22Rv1 (cell line): Measurements from ENCODE around the gene VAPB.

Experiments used
- H3K27ac ChIP-seq: fragments of 450-650 bp; 2 replicates; pipeline ENCODE4 v1.5.1; 2017
- ZFX ChIP-seq: fragments of 450-650 bp; IDR thresholded peaks from 2 replicates; pipeline ENCODE4 v1.6.1; 2017; ENCODE audit warnings: antibody characterized with exemption, borderline replicate concordance
- TF ChIP-seq, protein P1 (sequence below): fragments of 450-650 bp; IDR thresholded peaks from 2 replicates; pipeline ENCODE4 v1.5.1; 2017; ENCODE audit warnings: mild to moderate bottlenecking

VAPB gene

DNA sequence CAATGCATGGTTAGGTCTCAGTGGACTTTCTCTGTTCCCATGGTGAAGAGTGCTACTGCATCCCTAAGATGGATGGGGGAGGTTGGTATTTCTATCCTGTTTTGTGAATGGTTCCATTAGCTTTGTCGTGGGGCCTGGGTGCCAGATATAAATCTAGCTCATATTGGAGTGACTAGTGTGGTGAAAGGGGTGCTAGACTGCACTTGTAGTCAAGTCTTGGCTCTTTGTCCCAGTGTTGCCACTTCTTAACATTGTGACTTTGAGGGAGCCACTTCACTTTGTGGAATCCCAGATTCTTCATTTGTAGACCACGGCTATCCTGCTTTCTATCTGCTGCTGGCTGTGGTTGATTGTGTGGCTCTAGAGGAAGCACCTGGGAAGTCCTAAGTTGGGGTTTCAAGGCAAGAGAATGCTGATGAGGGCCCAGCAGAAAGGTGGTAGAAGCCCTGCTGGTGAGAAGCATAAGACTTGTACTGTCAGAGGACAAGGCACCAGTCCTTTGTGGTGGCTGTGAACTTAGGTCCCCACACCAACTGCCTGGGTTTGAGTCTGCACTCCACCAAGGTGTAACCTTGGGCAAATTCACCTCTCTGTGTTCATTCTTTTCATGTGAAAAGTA, 44.1 kb downstream of the VAPB start:
- no peak for TF ChIP-seq ZFX
- TF ChIP-seq, protein P1, sequence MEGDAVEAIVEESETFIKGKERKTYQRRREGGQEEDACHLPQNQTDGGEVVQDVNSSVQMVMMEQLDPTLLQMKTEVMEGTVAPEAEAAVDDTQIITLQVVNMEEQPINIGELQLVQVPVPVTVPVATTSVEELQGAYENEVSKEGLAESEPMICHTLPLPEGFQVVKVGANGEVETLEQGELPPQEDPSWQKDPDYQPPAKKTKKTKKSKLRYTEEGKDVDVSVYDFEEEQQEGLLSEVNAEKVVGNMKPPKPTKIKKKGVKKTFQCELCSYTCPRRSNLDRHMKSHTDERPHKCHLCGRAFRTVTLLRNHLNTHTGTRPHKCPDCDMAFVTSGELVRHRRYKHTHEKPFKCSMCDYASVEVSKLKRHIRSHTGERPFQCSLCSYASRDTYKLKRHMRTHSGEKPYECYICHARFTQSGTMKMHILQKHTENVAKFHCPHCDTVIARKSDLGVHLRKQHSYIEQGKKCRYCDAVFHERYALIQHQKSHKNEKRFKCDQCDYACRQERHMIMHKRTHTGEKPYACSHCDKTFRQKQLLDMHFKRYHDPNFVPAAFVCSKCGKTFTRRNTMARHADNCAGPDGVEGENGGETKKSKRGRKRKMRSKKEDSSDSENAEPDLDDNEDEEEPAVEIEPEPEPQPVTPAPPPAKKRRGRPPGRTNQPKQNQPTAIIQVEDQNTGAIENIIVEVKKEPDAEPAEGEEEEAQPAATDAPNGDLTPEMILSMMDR, result no peak
- H3K27ac ChIP-seq, result no peak overlapping the region

DNA sequence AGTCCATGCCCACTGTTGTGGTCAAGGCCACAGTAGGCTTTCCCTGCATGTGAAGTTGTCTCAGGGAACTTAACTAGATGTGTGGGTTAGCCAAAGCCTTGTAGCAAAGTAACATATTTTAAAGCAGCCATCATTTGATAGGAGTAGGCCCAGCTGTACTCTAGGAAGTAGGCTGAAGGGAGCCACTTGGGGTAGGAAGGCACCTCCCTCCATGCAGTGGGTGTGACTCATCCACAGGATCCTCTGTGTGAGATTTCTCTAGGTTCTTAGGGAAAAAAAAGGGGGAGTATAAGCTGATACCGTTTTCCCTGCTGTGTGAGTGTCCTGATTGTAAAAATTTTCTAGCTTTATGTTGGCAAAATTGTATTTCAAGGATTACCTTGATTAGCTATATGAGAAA, 44.7 kb downstream of the VAPB start:
- TF ChIP-seq, protein P1, result no peak
- TF ChIP-seq ZFX, result no peak
- no peak overlapping the region for H3K27ac ChIP-seq

DNA sequence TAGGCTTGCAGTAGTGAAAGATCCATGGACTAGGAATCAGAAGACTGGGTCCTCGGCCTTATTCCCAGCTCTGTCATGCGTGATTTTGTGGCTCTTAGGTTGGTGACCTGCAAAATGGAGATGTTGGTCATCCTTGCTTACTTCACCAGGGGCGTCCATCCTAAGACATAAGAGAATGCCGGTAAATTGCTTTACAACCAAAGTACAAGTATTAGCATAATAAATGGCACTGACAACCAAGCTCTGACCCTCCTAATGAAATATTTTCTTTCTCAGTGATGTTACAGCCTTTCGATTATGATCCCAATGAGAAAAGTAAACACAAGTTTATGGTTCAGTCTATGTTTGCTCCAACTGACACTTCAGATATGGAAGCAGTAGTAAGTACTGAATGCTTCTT, 45.3 kb downstream of the VAPB start:
- no peak overlapping the region for H3K27ac ChIP-seq
- TF ChIP-seq ZFX, result no peak
- TF ChIP-seq, protein P1, result no peak

DNA sequence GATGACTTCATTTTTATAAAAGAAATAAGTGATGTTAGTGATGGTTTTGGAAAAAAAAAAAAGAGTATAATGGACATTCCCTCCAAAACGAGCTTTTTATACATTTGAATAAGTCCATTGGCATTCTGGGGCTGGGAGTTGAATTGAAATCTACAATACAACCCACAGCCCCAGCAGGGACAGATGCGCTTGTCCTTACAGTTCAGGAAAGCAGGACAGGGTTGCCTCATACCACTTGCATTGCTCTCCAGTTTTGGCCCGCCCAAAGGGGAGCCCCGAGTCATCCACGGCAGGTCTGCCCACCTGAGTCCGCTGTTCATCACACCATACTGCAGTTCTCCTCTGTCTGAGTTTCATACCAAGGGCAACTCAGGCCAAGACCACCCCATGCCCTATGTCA, 46.2 kb downstream of the VAPB start:
- TF ChIP-seq ZFX, result no peak
- TF ChIP-seq, protein P1, result no peak
- no peak overlapping the region for H3K27ac ChIP-seq

DNA sequence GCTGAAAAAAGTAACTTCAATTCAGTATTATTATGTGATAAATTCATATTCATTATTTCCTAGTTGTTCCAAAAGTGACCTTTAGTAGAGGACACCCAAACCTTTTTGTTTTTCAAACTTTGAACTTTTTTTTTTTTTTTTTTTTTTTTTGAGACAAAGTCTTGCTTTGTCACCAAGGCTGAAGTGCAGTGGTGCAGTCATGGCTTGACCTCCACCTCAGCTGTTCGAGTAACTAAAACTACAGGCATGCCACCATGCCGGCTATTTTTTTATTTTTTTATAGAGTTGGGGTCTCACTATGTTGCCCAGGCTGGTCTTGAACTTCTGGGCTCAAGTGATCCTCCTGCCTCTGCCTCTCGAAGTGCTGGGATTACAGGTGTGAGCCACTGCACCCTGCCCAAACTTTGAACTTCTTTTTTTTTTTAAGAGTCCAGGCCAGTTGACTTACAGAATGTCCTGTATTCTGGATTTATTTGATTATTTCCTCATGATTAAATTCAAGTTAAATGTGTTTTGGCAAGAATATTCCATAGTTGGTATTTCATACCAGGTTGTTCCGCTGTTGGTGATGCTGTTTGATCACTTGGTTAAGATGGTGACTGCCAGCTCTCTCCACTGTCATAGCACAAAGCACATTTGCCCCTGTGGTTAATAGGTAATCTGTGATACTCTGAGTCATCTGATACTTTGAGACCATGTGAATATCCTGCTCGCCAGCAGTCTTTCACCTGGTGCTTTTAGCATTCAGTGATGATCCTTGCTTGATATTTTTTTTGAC, 48.0 kb downstream of the VAPB start:
- TF ChIP-seq ZFX, result no peak
- TF ChIP-seq, protein P1, result no peak
- H3K27ac ChIP-seq, result no peak overlapping the region

DNA sequence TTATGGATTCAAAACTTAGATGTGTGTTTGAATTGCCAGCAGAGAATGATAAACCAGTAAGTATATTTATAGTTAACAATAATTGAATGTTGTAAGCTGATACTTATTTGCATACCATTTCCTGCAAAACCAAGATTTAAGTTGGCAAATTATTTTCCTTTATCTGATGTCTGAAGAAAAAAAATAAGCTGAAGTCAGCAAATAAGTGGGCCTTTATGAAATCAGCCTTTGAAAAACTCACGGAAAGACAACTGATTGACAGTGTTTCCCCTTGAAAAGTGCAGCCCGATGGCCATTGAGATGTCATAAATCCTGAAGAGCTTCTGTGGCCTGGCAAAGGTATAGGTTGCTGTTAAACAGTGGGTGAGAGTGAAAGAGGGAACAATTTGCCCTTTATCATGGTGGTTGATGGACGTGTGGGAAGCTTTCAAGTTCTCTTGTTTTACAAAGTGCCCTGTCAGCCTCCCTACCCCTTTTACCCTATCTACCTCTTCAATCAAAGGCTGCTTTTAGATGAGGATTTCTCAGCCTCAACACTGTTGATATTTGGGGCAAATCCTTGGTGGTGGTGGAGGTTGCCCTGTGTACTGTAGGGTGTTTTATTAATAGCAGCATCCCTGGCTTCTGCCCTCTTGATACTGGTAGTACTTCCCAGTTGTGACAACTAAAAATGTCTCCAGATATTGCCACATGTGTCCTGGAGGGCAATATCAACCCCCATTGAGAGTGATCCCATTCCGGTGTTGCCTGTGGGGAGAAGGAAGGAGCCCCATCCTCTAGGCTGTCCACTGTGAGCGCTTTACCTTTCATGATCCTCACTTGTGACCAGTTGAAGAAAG, 50.2 kb downstream of the VAPB start:
- TF ChIP-seq, protein P1, result no peak
- TF ChIP-seq ZFX, result no peak
- no peak overlapping the region for H3K27ac ChIP-seq
